ENCODE data around the gene ADCY5.
A peak's percentile ranks its signal among the peaks of the same experiment; 100 is the strongest.

ADCY5 gene

DNA sequence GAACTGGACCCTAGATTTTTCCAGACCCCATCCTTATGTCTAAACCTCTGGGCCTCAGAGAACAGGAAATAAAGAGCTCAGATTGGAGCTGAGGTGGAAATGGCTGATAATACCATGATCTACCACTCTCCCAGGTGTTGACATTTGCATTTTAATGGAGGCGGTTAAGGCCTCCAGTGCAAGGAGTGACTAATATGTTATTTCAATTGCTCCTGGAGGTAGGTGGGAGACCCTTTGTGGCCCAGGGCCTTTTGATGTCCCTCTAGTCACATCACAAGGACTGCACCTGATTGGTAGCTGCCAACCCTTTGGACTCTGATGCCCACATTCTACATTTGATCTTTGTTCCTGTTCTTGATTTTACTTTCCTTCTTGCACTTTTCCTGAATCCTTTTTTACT, 9.0 kb upstream of the ADCY5 start:
- no peak for DNase-seq

DNA sequence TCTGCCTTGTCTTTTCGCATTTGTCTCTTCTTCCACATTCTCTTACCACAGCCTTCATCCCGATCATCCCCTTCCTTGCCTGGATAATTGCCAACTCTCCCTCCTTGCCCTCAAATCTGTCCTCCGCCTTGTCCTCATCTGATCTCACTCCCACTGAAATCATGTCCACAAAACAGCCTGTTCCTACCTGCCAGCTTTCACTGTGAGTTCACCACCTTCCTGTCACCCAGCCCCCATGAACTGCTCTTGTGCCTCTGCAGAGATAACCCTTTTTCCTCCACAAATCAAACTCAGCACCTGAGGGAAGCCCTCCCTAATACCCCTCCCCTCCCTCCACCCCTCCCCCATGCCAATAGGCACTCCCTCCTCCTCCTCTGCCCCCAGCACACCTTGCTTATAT, 4.8 kb upstream of the ADCY5 start:
- DNase-seq: no peak

DNA sequence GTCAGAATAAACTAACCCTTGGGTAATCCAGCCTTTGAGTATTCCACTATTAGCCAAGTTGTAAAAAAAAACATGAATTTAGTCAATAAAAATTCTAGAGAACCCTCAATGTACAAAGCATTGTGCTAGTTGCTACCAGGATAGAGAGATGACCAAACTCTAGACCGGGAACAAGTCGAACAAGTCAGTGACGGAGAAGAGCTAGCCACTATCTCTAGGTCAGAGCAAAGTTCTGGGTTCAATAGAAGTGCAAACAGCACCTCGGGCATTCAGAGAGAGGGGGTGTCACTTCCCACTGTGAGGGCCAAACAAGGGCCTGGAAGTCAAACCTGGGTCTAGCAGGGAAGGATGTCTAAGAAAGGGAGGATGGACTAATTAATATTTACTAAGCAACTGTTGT, 2.3 kb upstream of the ADCY5 start:
- DNase-seq: no peak

DNA sequence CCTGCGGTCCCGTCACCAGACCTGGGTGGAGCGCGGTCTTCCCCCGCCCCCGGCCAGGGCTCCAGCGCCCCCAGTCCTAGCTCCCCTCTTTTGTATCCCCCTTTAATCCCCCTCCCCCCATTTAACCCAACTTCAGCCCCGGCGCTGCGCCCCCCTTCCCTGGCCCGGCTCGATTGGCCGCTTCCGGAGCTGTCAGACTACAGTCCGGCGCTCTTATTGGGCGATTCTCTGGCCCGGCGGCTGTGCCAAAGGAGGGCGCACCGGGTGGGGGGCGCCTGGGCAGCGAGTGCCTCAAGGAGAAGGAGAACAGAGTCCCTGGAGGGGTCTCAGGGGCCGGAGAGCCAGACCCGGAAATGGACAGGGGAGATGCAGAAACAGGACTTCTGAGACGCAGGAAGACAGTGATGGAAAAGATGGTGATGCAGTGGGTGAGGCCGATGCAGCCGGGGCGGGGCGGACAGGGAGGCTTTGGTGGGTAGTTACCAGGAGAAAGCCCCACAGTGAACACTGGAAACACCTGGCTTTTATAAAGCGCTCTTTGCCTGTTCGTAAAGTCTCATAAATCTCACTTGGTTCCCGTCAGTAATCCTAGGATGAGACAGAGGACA, 1.2 kb upstream of the ADCY5 start:
- peak; percentile 65 for DNase-seq

DNA sequence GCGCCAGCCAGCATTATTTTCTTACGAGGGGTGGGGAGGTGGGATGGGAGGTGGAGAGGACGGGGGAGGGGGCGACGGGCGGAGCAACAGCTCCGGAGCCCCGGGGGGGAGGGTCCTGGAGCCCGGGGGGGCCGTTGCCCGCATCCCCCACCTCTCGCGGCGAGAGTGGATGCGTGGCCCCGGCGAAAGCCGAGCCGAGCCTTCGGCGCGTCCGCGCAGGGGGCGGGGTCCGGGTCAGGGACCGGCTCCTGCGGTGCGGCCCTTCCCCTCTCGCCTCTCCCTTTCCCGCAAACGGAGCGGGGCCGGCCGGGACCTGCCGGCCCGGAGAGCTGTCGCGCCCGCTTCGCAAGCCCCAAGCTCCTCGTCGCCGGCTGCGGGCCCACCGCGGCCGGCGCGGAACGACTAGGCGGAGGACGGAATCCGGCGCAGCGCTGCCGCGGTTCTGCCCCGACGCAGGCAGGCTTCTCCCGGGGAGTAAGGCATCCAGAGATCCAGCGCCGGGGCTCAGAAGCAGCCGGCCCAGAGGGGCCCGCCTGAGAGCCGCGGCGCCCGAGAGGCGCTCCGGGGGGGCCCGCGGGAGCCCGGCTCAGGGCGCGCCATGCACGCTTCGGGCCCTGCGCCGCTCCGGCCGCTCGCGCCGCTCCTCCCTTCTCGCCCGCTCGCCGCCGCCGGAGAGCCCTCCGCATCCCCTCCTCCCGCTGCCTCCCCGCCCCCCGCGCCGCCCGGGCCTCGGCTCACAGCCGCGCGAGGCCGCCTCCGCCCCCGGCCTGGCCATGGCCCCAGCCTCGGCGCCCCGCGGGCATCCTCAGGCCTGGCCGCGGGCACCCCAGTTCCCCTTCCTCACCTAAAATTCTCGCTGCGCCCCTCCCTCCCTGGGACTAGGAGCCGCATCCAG, 459 bp upstream of the ADCY5 start:
- DNase-seq: peak; percentile 58

DNA sequence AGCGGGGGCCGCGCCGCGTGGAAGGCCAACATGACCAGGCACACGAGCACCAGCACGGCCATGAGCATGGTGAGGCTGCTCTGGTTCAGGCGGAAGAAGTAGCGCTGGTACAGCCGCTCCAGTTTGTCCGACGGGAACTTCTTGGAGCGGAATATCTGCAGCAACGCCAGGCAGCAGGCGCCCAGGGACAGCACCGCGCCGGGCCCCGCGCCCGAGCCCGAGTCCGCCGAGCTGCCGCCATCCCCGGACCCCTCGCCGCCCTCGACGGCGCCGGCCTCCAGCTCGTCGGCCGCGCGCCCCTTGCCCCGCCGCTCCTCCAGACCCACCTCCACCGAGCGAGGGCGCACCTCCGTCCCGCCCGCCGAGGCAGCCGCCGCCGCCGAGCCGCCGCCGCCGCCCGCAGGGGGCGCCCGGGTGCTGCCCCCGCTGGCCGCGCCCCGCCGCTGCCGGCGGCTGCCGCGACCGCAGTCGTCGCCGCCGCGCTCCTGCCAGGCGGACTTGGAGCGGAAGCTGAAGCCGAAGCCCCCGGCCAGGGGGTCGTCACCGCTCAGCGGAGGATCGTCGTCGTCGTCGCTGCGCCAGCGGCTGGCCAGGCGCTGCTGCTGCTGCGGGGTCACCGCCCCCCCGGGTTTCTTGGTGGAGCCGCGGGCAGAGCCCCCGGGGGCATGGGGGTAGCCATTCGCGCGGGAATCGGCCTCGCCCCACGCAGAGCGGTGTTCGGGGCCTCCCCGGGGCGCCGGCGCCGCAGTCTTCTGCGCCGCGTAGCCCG, 957 bp downstream of the ADCY5 start:
- DNase-seq: no peak

DNA sequence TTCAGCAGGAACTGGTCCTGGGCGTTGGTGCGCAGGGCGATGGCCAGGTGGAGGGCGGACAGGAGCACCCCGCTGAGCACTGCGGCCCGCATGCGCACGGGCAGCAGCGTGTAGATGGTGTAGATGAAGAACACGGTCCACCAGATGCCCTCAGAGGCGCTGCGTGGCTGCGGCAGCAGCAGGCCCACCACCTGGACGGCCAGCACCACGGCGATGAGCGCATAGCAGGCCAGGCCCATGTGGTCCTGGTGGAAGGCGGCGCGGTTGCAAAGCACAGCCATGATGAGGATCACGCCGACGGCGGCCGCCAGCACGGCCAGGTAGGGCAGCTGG, 1.5 kb downstream of the ADCY5 start:
- DNase-seq: no peak

DNA sequence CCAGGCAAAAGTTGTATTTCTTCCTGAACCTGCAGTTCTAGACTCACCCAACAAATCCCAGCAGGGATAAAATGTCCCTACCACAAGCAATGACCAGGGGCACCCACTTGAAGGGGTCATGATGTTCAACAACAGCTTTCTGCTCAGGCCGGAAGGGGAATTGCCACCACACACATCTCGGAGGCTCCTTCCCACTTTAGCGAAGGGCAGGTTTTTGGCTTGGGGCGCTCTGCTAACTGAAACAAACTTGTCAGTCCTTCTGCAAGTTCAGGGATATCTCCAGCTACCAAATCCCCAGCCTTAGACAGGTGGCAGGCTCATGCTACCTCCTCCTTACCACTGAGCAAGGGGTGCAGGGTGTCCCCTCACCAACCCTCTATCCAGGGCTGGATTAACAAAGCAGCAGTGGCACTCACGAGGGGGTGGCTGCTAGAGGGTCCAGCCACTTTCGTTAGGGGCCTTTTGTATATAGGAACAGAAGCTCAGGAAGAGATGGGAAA, 2.2 kb downstream of the ADCY5 start:
- DNase-seq: no peak

DNA sequence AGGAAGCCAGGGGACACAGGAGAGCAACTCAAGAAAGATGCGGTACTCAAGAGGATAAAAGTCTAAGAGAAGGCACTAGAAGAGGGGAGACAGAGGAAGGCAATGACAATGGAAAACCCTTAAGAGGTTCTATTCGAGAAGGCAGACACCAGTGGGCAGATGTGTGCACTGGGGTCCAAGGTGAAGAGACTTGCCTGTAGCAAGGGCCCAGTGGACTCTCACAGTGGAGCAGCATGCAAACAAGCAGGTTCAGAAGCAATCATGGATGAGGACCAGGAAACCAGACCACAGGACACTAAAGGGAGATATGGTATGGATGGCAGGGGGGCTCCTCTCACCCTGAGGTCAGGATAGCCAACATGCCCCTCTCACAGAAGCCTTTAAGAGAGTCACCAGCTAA, 2.7 kb downstream of the ADCY5 start:
- DNase-seq: no peak

DNA sequence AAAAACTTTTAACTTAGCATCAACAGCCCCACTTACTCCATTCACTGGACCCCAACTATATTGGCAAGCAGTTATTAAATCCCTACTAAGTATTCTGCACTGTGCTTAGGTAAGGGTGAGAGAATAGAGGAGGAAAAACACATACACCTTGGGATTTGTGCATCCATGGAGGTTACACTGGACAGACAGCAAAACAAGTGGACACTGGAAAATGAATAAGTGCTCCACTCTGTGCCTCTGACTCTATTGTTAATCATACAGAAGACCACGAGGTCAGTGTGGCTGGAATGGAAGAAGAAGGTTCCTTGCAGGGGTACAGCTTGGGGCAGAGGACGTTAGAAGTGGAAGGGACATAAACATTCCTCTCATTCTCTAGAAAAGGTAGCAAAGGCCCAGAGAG, 3.2 kb downstream of the ADCY5 start:
- DNase-seq: no peak

DNA sequence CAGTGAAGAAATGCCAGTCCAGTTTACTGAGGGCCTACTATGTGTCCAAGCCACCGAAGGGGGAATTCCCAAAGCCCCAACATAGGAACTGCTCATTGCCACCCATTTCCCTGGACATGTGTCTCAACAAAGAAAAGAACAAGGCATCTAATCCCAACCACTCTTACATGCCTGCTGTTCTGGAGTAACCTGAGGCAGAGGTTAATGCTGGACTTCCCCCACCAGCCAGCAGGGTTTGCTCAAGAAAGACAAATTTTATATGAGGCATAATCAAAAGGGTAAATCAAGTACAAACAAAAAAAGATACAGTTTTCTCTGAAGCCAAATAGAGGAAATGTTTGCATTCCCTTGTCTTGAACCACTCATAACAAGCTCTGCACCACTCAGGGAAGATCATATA, 4.1 kb downstream of the ADCY5 start:
- no peak for DNase-seq

DNA sequence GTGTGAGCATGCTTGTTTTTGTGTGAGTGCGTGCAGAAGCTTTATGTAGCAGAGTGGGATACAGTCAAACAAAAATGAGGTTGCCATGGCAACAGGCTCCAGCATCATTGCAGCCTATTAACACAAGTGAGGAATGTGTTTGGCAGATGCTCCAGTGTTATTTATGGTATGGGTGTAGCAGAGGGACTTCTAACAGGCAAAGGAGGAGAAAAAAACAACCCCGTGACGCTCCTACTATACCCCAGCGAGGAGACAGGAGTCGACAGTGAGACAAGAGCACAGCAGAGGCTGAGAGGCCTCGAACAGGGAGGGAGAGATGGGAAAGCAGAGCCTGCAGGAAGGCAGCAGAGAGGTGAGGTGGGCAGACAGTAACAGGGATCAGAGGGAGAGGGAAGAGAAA, 4.9 kb downstream of the ADCY5 start:
- DNase-seq: no peak

DNA sequence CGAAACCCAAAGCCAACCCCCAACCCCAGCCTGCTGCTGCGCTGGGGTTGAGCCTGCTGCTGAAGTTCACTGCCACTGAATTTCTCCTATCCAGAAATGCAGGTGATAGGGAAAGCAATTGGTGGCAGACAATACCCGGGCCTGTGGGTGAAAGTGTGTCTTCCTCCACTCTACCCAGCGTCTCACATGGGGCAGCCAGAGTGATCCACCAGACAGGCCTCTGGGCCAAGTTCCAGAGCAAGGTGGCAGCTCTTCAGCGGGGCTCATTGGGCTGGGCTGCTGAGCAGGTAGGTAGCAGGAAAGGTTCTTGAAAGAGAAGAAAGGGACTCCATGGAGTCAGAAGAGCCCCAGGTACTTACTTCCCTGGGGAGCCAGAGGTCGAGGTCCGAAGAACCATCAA, 6.0 kb downstream of the ADCY5 start:
- no peak for DNase-seq

DNA sequence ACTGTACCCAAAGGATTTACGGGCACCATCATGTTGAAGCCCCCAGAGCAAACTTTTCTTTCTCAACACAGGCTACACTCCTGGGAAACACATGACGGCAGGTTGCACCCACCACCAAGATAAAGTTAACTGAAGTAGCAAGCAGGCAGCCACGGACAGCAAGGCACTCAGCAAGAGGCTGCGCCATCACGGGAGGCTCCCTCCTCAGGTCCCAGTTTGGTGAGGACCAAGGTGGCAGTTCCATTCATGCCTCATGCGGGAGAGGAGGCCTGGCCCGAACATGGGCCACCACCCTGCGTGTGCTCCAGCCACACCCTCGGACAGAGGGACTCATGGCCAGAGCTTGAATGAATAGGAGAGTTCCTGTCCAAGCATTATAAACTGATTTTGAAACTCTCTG, 6.8 kb downstream of the ADCY5 start:
- DNase-seq: no peak

DNA sequence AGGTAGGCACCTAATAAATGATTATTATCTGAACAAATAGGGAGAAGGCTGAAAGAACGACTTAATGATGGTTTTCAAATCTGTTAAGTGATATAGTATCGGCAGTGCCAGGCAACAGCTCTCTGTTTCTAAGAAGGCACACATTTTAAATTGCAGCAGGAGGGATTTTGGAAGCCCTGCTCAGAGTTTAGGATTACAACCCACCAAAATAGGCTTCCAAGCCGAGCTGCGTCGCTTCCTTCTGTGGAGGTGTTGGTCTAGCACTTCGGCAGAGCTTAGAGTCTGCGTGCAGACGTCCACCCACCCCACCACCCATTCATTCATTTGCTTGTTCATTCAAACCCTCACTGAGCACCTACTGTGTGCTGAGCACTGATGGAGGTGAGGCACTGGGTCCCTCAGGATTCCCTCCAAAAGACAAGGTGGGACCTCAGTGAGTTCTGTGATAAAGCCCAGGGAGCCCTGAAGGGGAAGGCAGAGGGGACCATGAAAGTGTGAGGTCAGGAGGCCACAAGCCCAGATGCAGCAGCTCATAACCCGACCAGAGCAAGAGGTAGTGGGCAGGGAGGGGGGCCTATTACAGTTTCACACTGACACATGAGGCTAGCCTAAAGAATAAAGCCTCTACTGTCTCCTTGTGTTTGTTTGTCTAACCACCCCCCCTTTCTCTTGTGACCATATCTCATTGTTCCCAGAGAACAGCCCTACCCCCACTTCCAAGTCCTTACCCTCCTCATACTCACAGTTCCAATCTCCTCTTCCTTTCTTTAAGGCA, 8.9 kb downstream of the ADCY5 start:
- DNase-seq: no peak

DNA sequence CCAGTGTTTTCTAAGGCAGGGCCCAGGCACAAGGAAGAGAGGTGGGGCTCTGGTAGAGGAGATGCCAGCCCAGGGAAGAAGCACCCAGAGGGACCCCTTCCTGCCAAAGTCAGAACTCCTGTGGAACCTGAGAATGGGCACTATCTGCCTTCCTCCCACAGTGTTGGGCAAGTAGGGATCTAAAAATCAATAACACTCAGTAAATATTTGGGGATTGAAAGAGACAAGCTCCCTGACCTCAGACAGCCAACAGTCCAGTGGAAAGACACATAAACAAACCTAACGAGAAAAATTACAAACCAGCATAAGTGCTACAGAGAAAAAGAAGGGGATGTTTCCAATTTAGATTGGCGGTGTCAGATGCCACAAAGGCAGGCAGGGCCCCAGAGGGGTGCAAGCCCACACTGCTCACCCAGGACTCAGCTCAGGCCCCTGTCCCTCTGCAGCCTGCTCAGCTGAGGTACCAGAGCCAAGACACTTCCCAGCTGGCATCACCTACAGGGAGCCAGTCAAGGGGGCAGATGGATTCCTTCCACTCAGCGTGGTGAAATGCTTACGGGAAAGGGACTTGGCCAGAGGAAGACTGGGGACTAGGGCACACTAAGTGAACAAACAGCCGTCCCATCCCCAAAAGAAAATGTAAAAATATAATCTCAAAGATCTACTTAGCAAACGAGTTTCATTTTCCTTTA, 15.9 kb downstream of the ADCY5 start:
- DNase-seq: no peak

DNA sequence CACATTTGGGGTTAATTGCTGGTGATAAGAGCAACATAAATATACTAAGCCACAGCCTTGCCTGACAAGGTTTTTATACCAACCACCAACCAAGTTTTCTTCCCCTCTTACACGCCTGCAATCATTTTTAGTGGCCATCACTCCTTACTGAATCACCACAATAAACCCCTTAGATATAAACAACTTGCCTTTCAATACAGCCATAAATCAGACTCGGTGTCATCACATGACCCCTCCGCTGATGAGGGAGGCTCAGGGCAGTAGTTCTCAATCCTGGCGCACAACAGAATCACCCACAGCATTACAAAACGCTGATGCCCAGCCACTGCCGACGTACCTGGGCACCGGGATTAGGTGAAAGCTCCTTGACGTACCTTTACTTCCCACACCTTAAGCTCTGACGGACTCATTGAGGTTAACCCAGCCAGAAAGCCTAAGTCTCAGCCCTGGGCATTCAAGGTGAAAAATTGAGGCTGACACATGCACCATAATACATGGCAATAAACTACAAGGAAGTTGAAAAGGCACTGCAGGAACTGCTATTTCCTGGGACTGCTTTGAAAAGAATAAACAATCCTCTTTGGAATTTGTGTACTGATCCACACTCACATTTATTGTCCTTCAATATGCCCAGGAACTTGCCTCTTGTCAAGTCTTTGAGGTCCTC, 17.1 kb downstream of the ADCY5 start:
- DNase-seq: no peak

DNA sequence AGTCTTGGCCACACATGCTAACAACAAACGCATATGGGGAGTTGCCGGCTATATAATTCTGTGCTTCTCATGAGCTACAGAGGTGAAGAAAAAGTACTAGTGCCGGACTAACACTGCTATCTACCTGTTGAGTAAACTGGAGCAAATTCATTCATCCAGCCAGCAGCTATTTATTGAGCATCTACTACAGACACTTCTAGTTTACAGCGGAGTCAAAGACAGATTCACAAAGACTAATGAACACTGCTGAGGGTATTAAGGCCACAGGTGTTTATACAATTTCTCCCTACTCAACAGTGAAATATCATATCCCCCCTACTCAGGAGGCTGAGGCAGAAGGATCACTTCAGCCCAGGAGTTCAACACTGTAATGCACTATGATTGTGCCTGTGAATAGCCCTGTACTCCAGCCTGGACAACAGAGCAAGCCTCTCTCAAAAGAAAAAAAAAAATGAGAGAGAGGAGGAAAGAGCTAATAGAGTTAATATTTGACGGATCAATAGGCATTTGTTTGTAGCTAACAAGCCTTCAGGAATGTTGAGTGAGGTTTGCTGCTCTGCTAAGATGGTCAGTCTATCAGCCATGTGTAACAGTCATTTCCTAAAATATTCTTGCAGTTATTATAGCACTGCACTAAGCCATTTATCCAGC, 17.8 kb downstream of the ADCY5 start:
- DNase-seq: no peak

DNA sequence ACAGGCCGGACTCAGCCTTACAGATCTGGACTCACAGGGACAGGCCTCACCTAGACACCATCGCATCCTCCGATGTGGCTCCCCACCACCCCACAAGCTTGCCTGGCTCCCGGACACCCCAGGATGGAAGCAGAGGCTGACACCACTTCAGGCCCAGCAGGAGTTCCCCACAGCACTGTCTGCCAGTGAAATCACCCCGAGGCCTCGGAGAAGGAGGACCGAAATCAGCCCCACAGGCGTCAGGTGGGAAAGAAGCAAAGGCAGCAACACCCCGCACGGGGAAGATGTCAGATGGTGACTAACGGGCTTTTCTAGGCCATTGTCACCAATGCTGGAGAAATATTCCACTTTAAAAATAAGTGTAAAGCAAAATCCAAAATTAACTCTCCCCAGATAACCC, 18.6 kb downstream of the ADCY5 start:
- no peak for DNase-seq

DNA sequence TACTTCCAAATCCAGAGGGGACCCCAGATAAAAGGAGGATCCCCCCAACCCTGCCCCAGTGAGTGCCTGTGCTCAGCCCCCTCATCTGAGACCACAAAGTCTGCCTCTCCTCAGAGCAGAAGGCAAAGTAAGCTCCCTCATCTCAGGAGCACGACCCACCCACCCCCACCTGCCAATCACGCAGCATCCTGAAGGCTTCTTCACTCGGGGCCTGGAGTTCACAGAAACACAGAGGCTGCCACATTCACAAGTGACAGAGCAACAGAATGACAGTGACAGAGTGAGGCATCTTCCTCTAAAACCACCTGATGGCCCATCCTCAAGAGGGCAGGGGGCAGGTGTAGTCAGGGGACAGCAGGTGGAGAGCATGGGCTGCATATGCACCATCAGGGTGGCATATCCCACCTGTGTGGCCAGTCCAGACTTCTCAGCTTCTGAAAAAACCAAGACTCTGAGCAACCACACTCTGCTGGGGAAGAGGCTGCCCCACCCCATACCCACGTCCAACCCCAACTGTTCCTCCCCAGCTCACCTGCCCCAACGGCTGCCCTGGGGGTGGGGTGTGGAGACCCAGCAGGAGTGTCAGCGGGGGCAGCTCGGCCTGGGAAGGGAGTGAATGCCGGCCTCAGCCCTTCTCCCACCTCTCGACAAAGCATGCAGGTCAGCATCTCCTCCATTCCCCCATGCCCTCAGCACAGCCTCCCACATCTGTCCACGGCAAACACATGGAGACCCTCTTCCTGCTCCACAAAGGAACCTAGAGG, 19.3 kb downstream of the ADCY5 start:
- DNase-seq: no peak

Measured in left hindlimb (tissue), 1 donor.